Measurements from ENCODE around the gene PPP1R13B.

DNA sequence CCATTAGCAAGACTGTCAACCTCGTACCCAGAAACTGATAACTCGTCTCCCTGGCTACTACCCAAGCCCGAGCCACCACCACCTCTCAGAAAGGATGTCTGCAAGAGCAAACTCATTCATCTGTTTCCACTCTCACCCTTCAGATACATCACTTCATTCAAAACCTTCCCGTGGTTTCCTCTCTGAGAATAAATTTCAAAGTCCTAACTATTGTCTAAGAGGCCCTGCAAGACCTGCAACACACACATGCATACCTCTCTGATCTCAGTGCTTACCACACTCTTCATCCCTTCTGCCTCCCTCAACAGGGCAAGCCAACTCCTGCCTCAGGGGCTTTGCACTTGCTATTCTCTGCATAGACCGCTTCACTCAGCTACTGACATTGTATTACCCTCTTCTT, 40.6 kb downstream of the PPP1R13B start:
- TF ChIP-seq SMAD4 (CRISPR knock-in tag; IDR thresholded peaks at IDR 0.05): no peak
- TF ChIP-seq, protein P1, sequence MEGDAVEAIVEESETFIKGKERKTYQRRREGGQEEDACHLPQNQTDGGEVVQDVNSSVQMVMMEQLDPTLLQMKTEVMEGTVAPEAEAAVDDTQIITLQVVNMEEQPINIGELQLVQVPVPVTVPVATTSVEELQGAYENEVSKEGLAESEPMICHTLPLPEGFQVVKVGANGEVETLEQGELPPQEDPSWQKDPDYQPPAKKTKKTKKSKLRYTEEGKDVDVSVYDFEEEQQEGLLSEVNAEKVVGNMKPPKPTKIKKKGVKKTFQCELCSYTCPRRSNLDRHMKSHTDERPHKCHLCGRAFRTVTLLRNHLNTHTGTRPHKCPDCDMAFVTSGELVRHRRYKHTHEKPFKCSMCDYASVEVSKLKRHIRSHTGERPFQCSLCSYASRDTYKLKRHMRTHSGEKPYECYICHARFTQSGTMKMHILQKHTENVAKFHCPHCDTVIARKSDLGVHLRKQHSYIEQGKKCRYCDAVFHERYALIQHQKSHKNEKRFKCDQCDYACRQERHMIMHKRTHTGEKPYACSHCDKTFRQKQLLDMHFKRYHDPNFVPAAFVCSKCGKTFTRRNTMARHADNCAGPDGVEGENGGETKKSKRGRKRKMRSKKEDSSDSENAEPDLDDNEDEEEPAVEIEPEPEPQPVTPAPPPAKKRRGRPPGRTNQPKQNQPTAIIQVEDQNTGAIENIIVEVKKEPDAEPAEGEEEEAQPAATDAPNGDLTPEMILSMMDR (IDR thresholded peaks at IDR 0.05): no peak

Data from WTC11 (cell line).